ENCODE results near the gene CPN1.
A peak's percentile ranks its signal among the peaks of the same experiment; 100 is the strongest.

CPN1 gene

GRCh38 chr10:100008142-100008522 is 73.5 kb downstream of the CPN1 start:
- in situ Hi-C loops (cut with HindIII; ENCODE audit: low pct_ligation_motif_present, low pct_unique_long_range_greater_than_20kb, low sequenced_read_pairs), result no loop called here
- DNase-seq, result peak; percentile 27

- in situ Hi-C loops (cut with HindIII; ENCODE audit: low pct_ligation_motif_present, low pct_unique_long_range_greater_than_20kb, low sequenced_read_pairs), result no loop called here
- no peak for DNase-seq
These were observed 74.2 kb downstream of the CPN1 start for GRCh38 chr10:100007231-100008141.

- in situ Hi-C loops (cut with HindIII; ENCODE audit: low pct_ligation_motif_present, low pct_unique_long_range_greater_than_20kb, low sequenced_read_pairs), result no loop called here
- peak; percentile 95 for DNase-seq
These were observed 75.3 kb downstream of the CPN1 start for GRCh38 chr10:100006243-100006886.

- no peak for DNase-seq
- in situ Hi-C loops (cut with HindIII; ENCODE audit: low pct_ligation_motif_present, low pct_unique_long_range_greater_than_20kb, low sequenced_read_pairs), result no loop called here
These were observed 76.7 kb downstream of the CPN1 start for GRCh38 chr10:100004805-100005510.

GRCh38 chr10:100000109-100000644 is 81.5 kb downstream of the CPN1 start:
- in situ Hi-C loops (cut with HindIII; ENCODE audit: low pct_ligation_motif_present, low pct_unique_long_range_greater_than_20kb, low sequenced_read_pairs), result no loop called here
- no peak for DNase-seq

GRCh38 chr10:99999319-100000108 is 82.2 kb downstream of the CPN1 start:
- in situ Hi-C loops (cut with HindIII; ENCODE audit: low pct_ligation_motif_present, low pct_unique_long_range_greater_than_20kb, low sequenced_read_pairs), result no loop called here

GRCh38 chr10:99998889-99999288 is 82.8 kb downstream of the CPN1 start:
- DNase-seq, result no peak
- in situ Hi-C loops (cut with HindIII; ENCODE audit: low pct_ligation_motif_present, low pct_unique_long_range_greater_than_20kb, low sequenced_read_pairs), result no loop called here

More at GRCh38 chr10:99999319-100000108, 82.2 kb downstream of the CPN1 start:
- DNase-seq, result no peak

- in situ Hi-C loops (cut with HindIII; ENCODE audit: low pct_ligation_motif_present, low pct_unique_long_range_greater_than_20kb, low sequenced_read_pairs), result no loop called here
- no peak for DNase-seq
These were observed 84.7 kb downstream of the CPN1 start for GRCh38 chr10:99996671-99997648.

- in situ Hi-C loops (cut with HindIII; ENCODE audit: low pct_ligation_motif_present, low pct_unique_long_range_greater_than_20kb, low sequenced_read_pairs), result no loop called here
- no peak for DNase-seq
These were observed 86.0 kb downstream of the CPN1 start for GRCh38 chr10:99995713-99996112.

GRCh38 chr10:99995269-99995668 is 86.4 kb downstream of the CPN1 start:
- in situ Hi-C loops (cut with HindIII; ENCODE audit: low pct_ligation_motif_present, low pct_unique_long_range_greater_than_20kb, low sequenced_read_pairs), result no loop called here

GRCh38 chr10:99994801-99995200 is 86.9 kb downstream of the CPN1 start:
- in situ Hi-C loops (cut with HindIII; ENCODE audit: low pct_ligation_motif_present, low pct_unique_long_range_greater_than_20kb, low sequenced_read_pairs), result no loop called here
- no peak for DNase-seq

More at GRCh38 chr10:99995269-99995668, 86.4 kb downstream of the CPN1 start:
- no peak for DNase-seq

- in situ Hi-C loops (cut with HindIII; ENCODE audit: low pct_ligation_motif_present, low pct_unique_long_range_greater_than_20kb, low sequenced_read_pairs), result no loop called here
- DNase-seq, result no peak
These were observed 87.7 kb downstream of the CPN1 start for GRCh38 chr10:99993701-99994689.

Data from ACHN (cell line).